H1 (cell line): ENCODE results near the gene TECR. TPM values are rescaled to one million over a fixed set of nuclear protein-coding genes. Genes with fewer than 3 reads are reported as not detected.

Experiments used
- SAP30 ChIP-seq: fragments of 300-600 bp; sonication (generic); IDR thresholded peaks from 2 replicates; pipeline ENCODE4 v1.7.1; 2012; ENCODE audit warnings: low read length, moderate library complexity, mild to moderate bottlenecking, inconsistent platforms; ENCODE audit not compliant: insufficient read depth, insufficient replicate concordance
- polyA plus RNA-seq, 7 experiments: library from polyadenylated mRNA; depleted of rRNA in 3 of 7; stranded (reverse) in 5 of 7; unstranded in 2 of 7; fragments of >200 nt in 5 of 7; fragments of 200-250 nt in 2 of 7; gene quantifications; 1 replicate in 5 of 7; 2 replicates in 1 of 7; 4 replicates in 1 of 7; pipeline versions ENCODE4 v1.2.1 to v1.2.3, GENCODE V29; 2011 to 2013; ENCODE audit warnings: missing spikeins in 2 of 7, mixed read lengths in 2 of 7
- total RNA-seq: library from RNA; stranded (reverse); fragmentation: NEBNext Ultra II Directional; extraction: Animal tissue kit (Norgen Biotek cat#: 25700); gene quantifications from 2 replicates; pipeline ENCODE4 v1.2.1, GENCODE V29; 2021

Gene TECR
- total and polyA plus RNA-seq, 2 of the 8 experiments (the other 6 are each of a cell fraction or from before 2014, with no cell fraction given) = 172 to 405 TPM

DNA sequence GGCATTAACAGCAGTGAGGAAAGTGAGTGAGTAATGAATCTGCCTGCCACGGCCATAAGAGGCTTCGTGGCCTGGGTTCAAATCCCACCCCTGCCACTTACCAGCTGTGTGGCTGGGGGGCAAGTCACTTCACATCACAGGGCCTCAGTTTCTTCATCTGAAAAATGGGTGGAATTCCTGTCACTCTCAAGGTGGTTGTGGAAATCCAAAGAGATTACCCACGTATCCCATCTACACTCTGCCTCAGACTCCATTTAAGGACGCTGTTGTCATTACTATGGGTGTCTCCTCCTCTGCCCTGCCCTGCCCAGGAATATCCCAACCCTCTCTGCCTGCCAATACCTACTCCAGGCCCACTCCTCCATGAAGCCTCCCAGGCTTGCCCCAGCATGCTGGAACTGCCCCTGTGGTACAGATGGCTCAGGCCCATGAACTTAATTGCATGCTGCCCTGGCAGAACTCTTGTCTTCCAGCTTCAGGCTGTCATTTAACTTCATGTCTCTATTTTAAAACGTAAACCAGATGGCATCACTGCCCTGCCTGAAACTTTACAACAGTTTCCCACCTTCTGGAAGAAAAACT is 36.5 kb upstream of the TECR start (continued):
- TF ChIP-seq SAP30 = no peak
